ENCODE results near the gene B3GNT2.
"Not testable (repeated sequence)": the region's sequence is repeated elsewhere in the genome, so short reads cannot be mapped to it uniquely, and the experiment has no call there.

The B3GNT2 gene

GRCh38 chr2:62231541-62231940 lies 35.6 kb downstream of the B3GNT2 start:
- FAIRE-seq (no peak), DNase-seq (ENCODE audit: insufficient read length, low spot score) (no peak)

- no peak for FAIRE-seq
- no peak for DNase-seq (ENCODE audit: insufficient read length, low spot score)
Observed at GRCh38 chr2:62234755-62235655, 39.1 kb downstream of the B3GNT2 start.

GRCh38 chr2:62236499-62236898 lies 40.6 kb downstream of the B3GNT2 start:
- FAIRE-seq (no peak), DNase-seq (ENCODE audit: insufficient read length, low spot score) (no peak)

GRCh38 chr2:62238236-62238635 lies 42.3 kb downstream of the B3GNT2 start:
- FAIRE-seq (no peak), DNase-seq (ENCODE audit: insufficient read length, low spot score) (no peak)

- FAIRE-seq, result no peak
- DNase-seq (ENCODE audit: insufficient read length, low spot score), result no peak
Observed at GRCh38 chr2:62240546-62240945, 44.6 kb downstream of the B3GNT2 start.

GRCh38 chr2:62243983-62244382 lies 48.1 kb downstream of the B3GNT2 start:
- FAIRE-seq (no peak), DNase-seq (ENCODE audit: insufficient read length, low spot score) (no peak)

- FAIRE-seq, result no peak
- DNase-seq (ENCODE audit: insufficient read length, low spot score), result no peak
Observed at GRCh38 chr2:62248226-62248625, 52.3 kb downstream of the B3GNT2 start.

- no peak for DNase-seq (ENCODE audit: insufficient read length, low spot score)
- FAIRE-seq, result no peak
Observed at GRCh38 chr2:62250239-62250638, 54.3 kb downstream of the B3GNT2 start.

- FAIRE-seq (peak; percentile 35), DNase-seq (ENCODE audit: insufficient read length, low spot score) (no peak)
Observed at GRCh38 chr2:62254424-62255266, 58.7 kb downstream of the B3GNT2 start.

GRCh38 chr2:62257466-62257865 lies 61.6 kb downstream of the B3GNT2 start:
- DNase-seq (ENCODE audit: insufficient read length, low spot score), result no peak
- FAIRE-seq, result no peak

- DNase-seq (ENCODE audit: insufficient read length, low spot score) (no peak), FAIRE-seq (no peak)
Observed at GRCh38 chr2:62263076-62263715, 67.3 kb downstream of the B3GNT2 start.

- FAIRE-seq (no peak), DNase-seq (ENCODE audit: insufficient read length, low spot score) (no peak)
Observed at GRCh38 chr2:62264186-62264585, 68.3 kb downstream of the B3GNT2 start.

- FAIRE-seq, result no peak
- no peak for DNase-seq (ENCODE audit: insufficient read length, low spot score)
Observed at GRCh38 chr2:62265106-62265505, 69.2 kb downstream of the B3GNT2 start.

- no peak for FAIRE-seq
Observed at GRCh38 chr2:62266433-62267038, 70.6 kb downstream of the B3GNT2 start.

GRCh38 chr2:62267696-62268095 lies 71.8 kb downstream of the B3GNT2 start:
- FAIRE-seq (no peak), DNase-seq (ENCODE audit: insufficient read length, low spot score) (no peak)

More at GRCh38 chr2:62266433-62267038, 70.6 kb downstream of the B3GNT2 start:
- no peak for DNase-seq (ENCODE audit: insufficient read length, low spot score)

GRCh38 chr2:62268681-62269188 lies 72.8 kb downstream of the B3GNT2 start:
- DNase-seq (ENCODE audit: insufficient read length, low spot score); FAIRE-seq: not testable (repeated sequence)

GRCh38 chr2:62270728-62271127 lies 74.8 kb downstream of the B3GNT2 start:
- FAIRE-seq, result no peak

More at GRCh38 chr2:62270728-62271127, 74.8 kb downstream of the B3GNT2 start:
- no peak for DNase-seq (ENCODE audit: insufficient read length, low spot score)

All from GM19239 (cell line).